HG03520 (cell line): ENCODE results near the gene TTC12.
A peak's percentile ranks its signal among the peaks of the same experiment; 100 is the strongest.

Experiments
- ATAC-seq: cut with Tn5 transposase; IDR thresholded peaks from one replicate; pipeline ENCODE4 v1.9.1; 2021; ENCODE audit warnings: mild to moderate bottlenecking, moderate library complexity; ENCODE audit not compliant: unreplicated experiment

The TTC12 gene

DNA sequence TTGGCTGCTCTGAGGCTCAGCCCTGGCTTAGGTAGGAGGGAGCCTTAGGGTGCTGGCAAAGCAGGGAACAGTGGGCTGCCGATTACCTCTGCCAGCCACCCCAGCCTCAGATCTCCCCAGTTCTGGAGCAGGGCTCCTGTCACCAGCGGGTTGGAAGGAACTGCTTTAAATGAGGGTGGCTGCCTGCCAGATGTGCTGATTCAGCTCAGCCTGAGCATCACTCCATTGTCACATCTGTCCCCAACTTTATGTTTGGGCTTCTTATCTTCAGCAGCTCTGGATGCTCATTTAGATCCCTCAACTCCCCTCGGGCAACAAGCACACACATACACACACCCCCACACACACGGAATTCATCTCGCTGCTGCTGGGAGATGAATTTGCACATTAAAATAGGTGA lies 56.3 kb downstream of the TTC12 start:
- no peak for ATAC-seq

DNA sequence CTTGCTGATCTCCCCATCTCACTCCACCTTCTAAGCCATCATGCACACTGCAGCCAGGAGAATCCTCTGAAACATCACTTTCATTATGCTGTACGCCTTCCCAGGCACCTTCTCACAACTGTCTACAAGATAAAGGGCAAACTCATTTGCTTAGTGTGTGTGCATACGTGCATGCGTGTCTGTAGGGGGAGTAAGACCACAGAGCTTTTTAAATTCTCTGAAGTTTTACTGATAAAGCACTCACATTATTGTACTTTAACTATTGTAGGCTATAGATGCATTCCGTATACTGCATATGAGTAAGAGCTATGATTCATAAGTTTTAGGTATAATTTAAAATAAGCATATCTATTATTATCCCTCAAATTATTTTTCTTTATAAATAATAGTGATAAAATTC lies 57.9 kb downstream of the TTC12 start:
- ATAC-seq, result no peak

DNA sequence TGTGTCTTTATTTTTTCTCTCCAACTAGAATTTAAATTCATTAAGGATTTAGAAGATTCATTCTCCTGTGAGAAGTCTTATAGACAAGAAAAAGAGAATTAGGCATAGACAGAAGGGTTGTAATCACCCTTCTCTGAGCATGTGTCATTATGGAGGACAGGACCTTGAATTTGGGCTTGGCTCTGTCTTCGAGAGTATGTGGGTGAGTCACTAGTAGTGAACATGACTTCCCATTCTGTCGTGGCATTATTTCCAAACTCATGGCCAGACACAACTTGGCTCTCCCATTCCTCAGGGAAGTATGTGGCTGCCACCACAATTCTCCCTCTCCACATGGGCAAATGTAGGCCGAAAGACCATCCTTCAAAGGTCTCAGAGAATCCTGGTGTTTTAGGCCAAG lies 58.9 kb downstream of the TTC12 start:
- ATAC-seq, result no peak

DNA sequence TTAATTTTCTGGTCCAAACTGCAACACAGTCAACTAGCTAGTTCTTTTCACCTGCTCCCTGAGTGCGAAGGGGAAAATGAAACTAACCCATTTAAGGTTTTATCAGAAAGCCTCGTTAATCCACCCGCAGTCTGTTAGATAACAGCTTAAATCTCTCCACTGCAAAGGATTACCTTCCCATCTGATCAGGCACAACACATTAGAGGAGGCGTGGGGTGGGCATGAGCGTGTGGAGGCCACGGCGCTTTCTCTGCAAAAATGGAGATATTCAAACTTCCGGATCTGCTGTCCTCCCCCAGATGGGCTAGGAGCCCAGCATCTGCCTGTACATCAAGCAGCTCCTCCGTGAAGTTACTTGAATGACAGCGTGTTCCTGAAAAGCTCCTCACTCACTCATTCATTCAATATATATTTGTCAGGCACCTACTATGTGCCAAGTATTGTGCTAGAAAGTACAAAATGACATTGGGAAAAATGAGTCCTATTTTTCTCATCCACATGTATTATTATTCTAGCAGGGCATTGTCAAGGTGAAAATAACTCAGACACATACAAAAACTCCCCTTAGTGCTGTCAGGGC lies 59.7 kb downstream of the TTC12 start:
- no peak for ATAC-seq

DNA sequence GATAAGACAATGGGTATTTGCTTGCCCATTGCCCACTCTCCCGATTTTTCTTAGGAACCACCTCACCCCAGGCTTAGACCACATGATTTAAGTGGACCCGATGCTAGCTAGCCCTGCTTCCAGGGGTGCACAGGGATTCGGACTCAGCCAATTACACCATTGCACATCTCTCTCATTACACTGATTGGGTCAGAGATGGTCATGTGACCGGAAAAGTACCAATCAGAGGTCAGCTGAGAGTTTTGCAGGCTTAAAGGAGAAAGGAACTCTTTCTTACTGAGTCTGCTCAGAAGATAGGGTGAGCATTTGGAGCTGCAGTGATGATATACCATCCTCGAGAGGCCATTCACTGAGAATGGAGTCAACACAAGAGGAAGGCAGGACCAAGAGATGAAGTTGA lies 61.0 kb downstream of the TTC12 start:
- no peak for ATAC-seq

DNA sequence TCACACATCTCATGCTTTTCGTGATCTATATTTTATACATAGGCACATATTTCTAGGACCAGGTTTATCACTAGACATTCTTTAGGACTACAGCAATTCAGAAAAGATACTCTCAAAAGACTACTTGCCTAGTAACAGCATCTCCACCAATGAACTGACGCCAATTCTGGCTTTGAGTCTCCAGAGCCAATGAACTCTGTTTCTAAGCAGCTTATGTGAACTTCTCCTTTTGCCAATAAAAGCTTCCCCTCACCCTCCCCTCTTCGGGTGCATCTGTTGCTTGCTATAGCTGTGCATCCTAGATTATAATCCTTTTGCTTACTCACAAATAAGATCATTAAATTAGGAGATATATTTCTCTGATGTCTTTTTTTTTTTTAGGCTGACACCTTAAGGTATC lies 61.8 kb downstream of the TTC12 start:
- ATAC-seq, result peak; percentile 86

DNA sequence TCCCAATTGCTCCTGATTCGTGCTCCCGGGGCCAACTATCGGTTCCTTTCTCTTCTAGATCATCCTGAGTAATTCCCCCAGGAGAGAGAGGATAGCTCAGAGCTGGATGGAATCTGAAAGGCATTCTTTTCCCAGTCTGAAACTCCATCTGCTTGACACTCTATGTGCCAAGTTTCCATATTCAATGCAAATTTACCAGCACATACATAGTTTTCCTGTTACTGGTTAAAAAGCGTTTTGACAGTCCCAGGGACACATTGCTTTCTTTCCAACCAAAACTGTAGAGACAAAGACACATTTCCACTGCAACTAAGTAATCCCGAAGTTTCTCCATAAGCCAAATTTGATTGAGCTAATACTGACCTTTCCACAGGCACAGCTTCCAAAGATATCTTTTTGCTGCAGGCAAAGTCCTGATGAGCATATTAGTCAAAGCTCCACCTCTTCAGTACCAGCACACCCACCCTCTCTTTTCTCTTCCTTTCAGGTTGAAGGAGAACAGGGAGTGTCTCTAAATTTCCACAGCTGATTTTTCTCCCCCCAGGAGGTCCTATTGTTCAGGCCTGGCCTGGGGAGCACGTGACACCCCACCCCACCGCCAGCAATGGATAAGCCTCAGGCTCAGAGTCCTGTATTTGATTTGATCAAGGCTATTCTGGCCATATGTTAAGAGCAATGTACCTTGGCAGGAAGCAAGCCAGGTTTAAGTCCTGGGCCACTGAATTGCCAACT lies 63.5 kb downstream of the TTC12 start:
- ATAC-seq, result no peak

DNA sequence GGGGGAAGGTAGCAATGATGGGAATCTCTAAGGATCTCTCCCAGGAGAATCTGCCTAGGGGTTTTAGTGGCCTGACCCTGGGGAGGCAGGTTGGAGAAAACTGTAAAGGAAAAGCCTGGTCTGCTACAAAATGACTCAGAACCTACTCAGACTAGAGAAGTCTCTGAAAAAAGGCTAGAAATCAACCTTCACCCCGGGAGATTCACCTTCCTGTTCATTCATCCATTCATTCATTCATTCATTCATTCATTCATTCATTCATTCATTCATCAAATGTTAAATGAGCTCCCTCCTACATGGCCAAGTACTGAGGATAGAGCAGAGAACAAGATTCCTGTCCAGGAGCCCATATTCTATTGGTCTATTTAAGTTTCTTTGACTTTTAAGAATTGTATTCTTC lies 64.3 kb downstream of the TTC12 start:
- no peak for ATAC-seq

DNA sequence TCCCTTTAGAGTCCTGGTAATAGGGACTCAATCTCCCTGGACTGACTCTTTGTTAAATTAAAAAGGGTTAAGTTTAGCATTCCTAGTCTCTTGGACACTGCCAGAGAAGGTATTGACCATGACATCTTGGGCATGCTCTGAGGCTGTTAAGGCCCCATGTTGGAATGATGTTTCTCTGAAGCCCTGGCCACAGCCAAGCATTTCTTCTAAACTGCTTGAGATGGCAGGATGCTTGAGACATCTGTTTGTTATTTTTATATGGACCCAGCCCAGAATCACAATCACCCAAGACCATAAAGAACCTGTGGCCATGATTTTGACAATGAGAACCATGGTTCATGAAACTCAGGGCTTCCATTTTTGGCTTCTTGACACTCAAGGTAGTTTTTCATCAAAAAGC lies 67.7 kb downstream of the TTC12 start:
- no peak for ATAC-seq

DNA sequence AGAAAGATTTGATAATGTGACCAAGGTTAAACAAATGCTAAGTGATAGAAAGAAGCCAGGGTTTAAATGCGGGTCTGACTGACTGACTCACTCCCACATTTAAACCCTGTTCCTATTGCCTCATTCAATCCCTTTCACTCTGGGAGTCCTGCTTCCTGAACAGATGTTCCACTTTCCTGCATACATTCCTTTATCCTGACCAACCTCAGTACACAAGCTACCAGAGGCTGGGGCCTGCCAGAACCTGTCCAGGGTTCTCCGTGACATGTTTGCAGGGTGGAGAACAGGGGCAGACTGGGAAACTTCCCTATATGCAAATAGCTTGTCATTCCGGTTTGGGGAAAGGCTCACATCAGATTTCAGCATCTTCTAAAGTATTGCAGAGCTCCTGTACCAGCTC lies 70.2 kb downstream of the TTC12 start:
- no peak for ATAC-seq

DNA sequence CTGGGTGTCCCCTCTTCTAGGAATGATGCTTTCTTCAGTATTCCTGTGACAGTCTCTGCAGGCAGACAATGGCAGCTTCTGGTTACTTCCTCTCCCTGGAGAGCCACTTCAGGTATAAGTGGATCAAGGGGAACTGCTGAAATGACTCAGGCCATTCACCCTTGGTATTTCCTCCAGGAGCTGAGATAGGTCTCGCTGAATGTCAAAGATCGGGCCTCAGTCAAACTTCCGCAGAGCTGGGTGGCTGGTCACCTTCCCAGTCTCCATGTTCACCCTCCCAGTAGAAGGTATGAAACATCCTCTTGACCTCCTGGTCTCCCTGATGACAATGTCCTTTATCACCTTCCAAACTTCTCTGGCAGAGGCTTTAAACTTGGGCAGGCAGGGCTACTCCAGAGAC lies 71.4 kb downstream of the TTC12 start:
- no peak for ATAC-seq

DNA sequence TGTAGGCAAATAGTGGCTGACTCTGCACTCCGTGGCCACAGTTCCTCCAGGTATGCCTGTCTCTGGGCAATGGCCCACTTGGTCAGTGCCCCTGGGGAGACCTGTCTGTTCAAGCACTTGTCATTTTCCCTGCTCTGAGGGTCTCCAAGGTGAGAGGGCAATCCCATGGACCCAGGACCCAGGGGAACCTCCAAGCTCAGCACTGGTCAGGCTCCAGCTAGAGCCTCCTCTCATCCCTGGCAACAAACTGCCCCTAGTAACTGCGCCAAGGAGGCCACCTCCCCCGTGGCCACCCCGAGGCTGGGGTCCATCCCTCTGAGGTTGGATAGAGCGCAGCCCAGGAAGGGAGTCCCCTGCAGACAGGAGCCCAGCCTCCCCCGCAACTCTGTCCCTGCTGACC lies 72.5 kb downstream of the TTC12 start:
- ATAC-seq, result no peak

DNA sequence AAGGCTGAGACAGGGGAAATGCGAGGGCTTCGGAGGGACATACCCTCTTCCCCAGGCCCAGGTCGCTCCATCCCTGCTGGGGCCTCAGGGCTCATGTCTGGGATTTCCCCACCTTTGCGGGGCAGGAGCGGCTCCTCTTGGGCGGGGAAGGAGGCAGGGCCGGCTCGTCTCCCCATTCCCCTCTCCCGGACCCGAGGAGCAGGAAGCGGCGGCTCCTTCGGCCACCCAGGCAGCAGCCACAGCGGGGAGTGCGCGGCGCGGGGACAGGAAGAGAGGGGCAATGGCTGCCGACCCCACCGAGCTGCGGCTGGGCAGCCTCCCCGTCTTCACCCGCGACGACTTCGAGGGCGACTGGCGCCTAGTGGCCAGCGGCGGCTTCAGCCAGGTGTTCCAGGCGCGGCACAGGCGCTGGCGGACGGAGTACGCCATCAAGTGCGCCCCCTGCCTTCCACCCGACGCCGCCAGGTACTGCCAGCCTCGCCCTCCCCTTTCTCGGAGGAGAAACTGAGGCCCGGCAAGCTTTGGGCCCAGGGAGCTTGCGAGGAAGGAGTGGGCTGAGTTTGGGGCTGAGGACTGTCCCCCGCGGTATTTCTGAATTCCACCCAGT lies 73.3 kb downstream of the TTC12 start, which contains the start of gene ANKK1:
TSS of gene ANKK1 (plus strand) at position 175 of the 607 bp plus-strand sequence. CDS start at position 281, 106 bp downstream.
- no peak for ATAC-seq

DNA sequence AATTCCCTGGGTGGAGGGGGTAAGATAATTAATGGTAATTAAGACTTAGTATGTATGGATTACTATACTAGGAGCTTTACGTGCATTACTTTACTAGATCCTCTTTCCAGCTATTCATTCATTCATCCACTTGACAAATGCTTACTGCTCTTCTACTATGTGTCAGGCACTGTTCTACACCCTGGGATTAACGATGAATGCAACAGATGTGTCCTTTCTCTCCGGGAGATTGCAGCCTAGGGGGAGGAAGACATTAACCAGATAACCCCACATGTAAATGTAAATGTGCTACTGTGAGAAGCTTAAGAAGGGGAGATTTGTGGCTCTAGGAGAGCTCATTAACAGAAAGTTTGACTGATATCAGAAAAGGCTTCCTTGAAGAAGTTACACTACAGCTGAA lies 74.9 kb downstream of the TTC12 start:
- no peak for ATAC-seq

DNA sequence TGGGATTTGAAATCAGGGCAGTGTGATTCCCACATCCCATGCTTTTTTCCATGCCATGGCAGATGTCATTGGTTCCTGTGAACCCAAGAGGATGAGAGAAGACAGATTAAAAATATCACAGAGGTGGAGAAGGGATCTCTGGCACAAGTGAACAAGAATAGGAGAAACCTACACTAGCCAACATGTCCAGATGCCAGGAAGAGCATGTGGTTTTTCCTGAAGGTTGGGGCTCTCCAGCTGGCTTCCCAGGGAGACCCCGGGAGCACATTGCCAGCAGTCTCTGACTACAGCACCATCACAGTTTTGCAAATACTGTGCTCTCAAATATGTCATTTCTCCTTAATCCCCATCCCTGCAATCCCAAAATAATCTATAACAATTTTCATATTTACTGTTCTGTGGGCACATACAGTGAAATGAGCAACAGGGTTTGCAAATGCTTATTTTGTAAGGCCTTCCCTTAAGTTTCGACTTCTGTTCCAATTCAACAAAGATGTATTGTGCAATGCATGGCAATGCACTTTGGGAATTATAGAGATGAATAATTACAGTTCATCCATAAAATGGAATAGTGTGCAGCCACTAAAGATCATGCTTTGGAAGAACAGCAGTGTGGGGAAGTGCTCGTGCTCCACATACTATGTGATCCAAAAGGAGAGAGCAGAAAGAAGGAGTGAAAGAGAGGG lies 78.0 kb downstream of the TTC12 start:
- no peak for ATAC-seq

DNA sequence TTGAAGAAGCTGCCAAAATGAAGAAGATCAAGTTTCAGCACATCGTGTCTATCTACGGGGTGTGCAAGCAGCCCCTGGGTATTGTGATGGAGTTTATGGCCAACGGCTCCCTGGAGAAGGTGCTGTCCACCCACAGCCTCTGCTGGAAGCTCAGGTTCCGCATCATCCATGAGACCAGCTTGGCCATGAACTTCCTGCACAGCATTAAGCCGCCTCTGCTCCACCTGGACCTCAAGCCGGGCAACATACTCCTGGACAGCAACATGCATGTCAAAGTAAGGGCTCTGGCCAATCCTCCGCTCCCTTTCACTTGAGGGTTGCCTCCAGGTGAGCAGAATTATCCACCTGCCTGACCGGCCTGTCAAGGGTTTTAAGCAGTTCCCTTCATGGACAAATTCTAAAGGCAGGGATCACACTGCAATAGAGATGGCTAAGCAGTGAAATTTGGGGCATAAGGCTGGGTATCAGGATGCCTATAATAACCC lies 79.2 kb downstream of the TTC12 start:
- no peak for ATAC-seq

DNA sequence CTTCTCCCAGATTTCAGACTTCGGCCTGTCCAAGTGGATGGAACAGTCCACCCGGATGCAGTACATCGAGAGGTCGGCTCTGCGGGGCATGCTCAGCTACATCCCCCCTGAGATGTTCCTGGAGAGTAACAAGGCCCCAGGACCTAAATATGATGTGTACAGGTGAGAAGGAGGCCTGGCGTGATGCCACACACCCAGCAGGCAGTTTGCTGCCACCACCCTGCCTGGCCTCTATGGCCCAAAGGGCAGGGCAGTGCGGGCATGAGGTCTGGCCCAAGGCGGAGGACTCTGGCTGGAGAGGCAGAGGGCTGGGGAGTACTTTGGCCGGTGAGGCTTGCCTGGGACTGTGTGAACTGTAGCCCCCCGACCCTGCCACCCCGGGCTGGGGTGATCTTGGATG lies 80.5 kb downstream of the TTC12 start:
- ATAC-seq, result no peak

DNA sequence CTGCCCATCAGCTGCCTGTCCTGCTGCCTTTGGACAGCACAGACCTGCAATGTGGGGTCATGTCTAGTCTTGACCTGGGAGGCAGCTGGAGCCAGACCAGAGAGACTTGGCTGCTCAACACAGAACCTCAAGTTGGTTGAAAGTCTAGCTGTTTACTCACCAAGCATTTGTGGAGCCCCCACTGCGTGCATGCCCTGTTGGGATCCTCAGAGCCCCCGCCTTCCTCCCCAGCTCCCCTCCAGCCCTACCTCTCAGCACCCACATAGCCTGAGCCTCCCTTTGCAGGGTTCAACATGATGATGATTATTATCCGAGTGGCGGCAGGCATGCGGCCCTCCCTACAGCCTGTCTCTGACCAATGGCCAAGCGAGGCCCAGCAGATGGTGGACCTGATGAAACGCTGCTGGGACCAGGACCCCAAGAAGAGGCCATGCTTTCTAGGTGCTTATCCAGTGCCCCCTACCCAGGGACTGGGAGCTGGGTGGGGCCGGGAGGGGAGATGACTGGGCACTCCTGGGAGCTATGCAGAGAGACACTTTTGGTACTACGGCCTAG lies 81.5 kb downstream of the TTC12 start:
- ATAC-seq, result no peak

DNA sequence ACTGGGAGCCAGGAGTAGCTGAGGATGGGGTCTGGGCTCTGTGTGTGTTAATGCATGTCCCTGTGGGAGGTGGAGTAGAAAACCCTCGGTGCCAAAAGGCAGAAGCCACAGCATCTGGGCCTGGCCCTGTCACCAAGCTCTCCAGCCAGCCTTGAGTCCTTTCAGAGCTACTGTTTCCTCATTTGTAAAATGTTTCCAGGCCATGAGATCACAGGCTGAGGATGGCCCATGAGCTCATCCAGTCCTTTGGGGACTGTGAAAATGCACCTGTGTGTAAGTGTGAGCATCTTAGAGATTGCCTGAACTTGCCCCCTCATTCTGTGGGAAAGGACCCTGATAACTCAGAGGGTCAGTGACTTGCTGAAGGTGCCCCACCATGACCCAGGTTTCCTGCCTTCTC lies 82.3 kb downstream of the TTC12 start:
- ATAC-seq, result no peak

DNA sequence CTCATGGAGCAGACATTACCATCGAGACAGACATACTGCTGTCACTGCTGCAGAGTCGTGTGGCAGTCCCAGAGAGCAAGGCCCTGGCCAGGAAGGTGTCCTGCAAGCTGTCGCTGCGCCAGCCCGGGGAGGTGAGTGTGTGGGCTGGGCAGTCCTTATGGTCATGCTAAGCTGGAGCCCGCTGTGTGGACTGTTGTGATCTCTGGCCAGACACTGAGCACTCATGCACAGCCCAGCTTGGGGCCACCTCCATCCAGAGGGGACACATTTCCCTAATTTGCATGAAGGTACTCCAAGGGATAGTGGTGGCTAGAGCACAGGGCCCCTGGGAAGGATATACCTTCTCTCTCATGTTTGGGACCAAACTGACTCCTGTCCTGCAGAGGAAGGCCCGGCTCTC lies 82.8 kb downstream of the TTC12 start:
- no peak for ATAC-seq

DNA sequence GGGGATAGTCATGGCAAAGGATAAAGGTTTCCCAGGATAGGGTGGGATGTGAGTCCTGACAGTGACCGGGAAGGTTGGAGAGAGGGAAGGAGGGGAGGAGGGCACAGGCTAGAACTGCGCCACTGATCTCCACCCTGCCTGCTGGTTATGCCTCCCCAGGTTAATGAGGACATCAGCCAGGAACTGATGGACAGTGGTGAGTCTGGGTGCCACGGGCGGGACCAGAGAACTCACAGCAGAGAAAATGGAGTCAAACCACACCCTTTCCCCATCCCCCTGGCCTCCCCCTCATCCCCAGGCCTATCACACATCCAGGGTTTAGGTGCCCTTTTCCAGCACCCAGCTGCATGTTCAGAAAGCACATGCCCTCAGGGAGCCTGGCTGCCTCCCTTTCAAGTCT lies 83.4 kb downstream of the TTC12 start:
- no peak for ATAC-seq
